HG02642 (cell line): Measurements from ENCODE around the gene MAPK6.
"Not testable (repeated sequence)": the region's sequence is repeated elsewhere in the genome, so short reads cannot be mapped to it uniquely, and the experiment has no call there.

Experiments
- ATAC-seq: cut with Tn5 transposase; IDR thresholded peaks from one replicate; pipeline ENCODE4 v1.9.1; 2021; ENCODE audit warnings: mild to moderate bottlenecking; ENCODE audit not compliant: unreplicated experiment, poor library complexity

Gene MAPK6

GRCh38 chr15:52018693-52019393 is at the start of gene MAPK6:
MAPK6 (plus strand) TSS chr15:52019219; CDS start chr15:52046461, 27,242 bp downstream.
- peak; percentile 80 for ATAC-seq

- ATAC-seq, result no peak
Measured at GRCh38 chr15:51969728-51970127, 49.3 kb upstream of the MAPK6 start.

GRCh38 chr15:51970132-51970817 is 48.7 kb upstream of the MAPK6 start:
- no peak for ATAC-seq

GRCh38 chr15:51971032-51971374 is 48.0 kb upstream of the MAPK6 start:
- ATAC-seq, result peak; percentile 19

- ATAC-seq, result peak; percentile 91
Measured at GRCh38 chr15:51971375-51972133, 47.5 kb upstream of the MAPK6 start, which contains the start of gene LEO1. LEO1 (minus strand) TSS chr15:51971778; CDS start chr15:51971745, 33 bp downstream.

GRCh38 chr15:51973220-51973619 is 45.8 kb upstream of the MAPK6 start:
- no peak for ATAC-seq

GRCh38 chr15:51973775-51974174 is 45.2 kb upstream of the MAPK6 start:
- no peak for ATAC-seq

- ATAC-seq, result peak; percentile 89
Measured at GRCh38 chr15:51982013-51982769, 36.8 kb upstream of the MAPK6 start.

GRCh38 chr15:51982770-51983103 is 36.3 kb upstream of the MAPK6 start:
- ATAC-seq, result no peak

GRCh38 chr15:51991141-51991540 is 27.9 kb upstream of the MAPK6 start:
- ATAC-seq, result no peak

GRCh38 chr15:51992953-51993352 is 26.1 kb upstream of the MAPK6 start:
- no peak for ATAC-seq

GRCh38 chr15:52002351-52002750 is 16.7 kb upstream of the MAPK6 start:
- no peak for ATAC-seq

GRCh38 chr15:52003089-52003488 is 15.9 kb upstream of the MAPK6 start:
- not testable (repeated sequence) for ATAC-seq

GRCh38 chr15:52003710-52004109 is 15.3 kb upstream of the MAPK6 start:
- ATAC-seq, result no peak

GRCh38 chr15:52004806-52005205 is 14.2 kb upstream of the MAPK6 start:
- no peak for ATAC-seq

- peak; percentile 79 for ATAC-seq
Measured at GRCh38 chr15:52005748-52006701, 13.0 kb upstream of the MAPK6 start.

- ATAC-seq, result peak; percentile 40
Measured at GRCh38 chr15:52006702-52007340, 12.2 kb upstream of the MAPK6 start.

GRCh38 chr15:52008359-52008697 is 10.7 kb upstream of the MAPK6 start:
- ATAC-seq, result no peak
